GM18873 (cell line): Measurements from ENCODE around the gene RAI1.
A peak's percentile ranks its signal among the peaks of the same experiment; 100 is the strongest.
"Not testable (repeated sequence)": the region's sequence is repeated elsewhere in the genome, so short reads cannot be mapped to it uniquely, and the experiment has no call there.

Source experiments
- ATAC-seq: cut with Tn5 transposase; IDR thresholded peaks from one replicate; pipeline ENCODE4 v1.9.1; 2021; ENCODE audit warnings: mild to moderate bottlenecking, moderate library complexity, moderate number of reproducible peaks; ENCODE audit not compliant: unreplicated experiment, low FRiP score

RAI1 gene

GRCh38 chr17:17663160-17664063 is 17.8 kb upstream of the RAI1 start:
- peak; percentile 68 for ATAC-seq

DNA sequence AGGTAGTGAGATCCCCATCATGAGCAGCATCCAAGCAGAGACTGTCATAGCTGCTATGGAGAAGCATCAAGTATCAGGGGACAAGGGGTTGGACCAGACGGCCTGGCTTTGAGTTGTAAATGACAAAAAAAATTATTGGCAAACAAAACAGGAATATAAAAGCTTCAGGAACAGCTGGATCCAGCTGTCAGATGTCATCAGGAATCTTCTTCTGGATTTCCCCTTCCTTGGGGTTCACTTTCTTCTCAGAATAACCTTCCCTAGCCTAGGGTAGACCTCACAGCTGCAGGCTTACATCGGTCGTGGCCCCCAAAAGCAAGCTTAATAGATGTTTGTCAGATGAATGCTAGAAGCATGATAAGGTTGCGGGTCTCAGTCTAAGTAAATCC is 17.2 kb upstream of the RAI1 start:
- ATAC-seq, result no peak

DNA sequence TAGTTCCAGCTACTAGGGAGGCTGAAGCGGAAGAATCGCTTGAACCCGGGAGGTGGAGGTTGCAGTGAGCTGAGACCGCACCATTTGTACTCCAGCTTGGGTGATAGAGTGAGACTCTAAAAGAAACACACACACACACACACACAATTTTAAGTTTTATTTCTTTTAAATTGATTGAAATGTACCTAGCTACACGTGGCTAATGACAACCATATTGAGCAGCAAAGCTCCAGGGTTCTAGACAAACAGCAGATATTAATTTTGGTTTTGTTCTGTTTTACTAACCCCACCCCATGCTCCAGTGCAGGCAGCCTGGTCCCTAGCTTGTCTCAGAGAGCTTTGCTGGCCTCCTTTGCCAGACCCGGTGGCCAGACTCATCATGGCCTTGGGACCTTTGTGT is 16.0 kb upstream of the RAI1 start:
- ATAC-seq, result no peak

- ATAC-seq, result no peak
These were observed 15.0 kb upstream of the RAI1 start for GRCh38 chr17:17666111-17666714.

DNA sequence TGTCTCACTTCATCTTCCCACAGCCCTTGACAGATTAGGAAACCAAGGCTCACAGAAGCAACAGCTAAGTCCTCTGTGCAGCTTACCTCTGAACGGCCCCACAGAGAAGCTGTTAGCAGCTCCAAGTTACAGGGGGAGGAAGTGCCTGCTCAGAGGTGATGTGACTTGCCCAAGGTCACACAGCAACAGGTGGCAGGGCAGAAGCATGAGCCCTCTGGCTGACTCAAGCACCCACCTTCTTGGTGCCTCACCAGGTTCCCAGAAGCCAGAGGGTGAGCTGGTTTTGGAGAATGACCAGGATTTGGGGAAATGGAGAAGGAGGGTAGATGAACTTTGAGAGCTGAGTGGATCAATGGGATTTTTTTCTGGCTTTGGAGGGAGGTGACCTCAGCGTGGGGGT is 14.0 kb upstream of the RAI1 start:
- ATAC-seq, result no peak

DNA sequence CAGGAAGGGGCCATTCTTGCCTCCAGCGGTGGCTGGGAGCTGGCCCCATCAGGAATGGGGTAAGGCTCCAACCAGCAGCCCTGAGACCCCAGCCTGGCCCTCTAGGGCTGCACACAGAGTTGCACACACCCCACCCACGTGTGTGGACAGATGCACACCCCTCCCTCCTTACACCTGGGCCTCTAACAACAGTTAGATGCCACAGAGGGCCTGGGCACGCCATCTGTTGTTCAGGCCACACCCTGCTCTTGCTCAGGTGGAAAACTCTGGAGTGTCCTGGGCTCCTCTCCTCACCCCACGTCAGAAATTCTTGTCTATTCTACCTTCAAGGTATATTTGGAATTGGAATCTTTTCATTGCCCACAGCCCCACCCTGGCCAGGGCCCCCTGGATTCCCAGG is 13.3 kb upstream of the RAI1 start:
- ATAC-seq, result no peak

DNA sequence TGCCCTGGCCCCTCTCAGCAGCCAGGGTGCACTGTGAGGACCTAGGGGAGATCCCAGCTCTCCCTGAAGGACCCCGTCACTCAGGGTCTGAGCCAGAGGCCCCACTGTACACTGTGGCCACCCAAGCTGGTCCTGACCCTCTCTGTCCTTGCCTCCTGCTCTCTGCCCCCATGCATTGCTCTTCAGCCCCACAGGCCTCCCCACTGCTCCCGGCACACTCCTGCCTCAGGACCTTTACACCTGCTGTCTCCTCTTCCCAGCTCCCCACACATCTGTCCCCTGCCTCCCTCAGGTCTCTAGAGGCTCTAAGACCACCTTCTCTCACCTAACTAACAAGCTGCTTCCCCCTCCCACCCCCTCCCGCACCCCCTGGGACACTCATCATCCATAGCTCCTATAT is 12.9 kb upstream of the RAI1 start:
- no peak for ATAC-seq

DNA sequence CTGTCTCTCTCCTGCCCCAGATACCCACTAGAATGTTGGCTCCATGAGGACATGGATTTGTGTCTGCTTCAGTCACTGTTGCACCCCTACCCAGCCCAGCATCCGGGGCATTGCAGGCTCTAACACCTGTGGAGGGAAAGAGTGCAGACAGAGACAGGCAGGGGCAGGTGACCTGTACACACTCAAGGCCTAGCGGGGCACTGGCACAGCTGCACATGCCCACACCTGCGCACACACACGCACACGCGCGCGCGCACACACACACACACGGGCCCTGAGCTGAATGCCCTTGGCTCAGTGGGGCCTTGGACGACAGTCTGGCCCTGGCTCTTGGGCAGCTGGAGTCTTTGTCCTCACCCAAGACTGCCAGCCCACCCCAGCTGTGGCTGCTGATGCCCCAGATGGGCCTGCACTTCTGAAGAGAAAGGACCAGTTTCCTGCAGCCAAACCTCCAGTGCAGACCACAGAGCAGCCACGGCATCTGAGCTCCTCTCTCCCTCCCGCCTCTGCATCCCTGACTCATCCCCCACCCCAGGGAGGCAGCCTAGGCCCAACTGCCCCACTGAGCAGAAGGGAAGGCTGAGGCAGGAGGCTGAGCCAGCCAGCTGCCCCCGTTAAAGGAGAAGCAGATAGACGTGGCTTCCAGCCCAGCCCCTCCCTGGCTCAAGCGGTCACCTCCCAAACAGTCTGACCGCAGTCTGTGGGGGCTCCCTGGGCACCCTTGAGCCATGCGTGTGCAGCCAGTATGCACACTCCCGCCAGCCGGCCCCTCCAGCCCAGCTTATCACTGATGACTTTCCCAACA is 12.3 kb upstream of the RAI1 start:
- ATAC-seq, result no peak

GRCh38 chr17:17669580-17670235 is 11.6 kb upstream of the RAI1 start:
- ATAC-seq, result no peak

- ATAC-seq, result no peak
These were observed 10.5 kb upstream of the RAI1 start for GRCh38 chr17:17670701-17671305.

DNA sequence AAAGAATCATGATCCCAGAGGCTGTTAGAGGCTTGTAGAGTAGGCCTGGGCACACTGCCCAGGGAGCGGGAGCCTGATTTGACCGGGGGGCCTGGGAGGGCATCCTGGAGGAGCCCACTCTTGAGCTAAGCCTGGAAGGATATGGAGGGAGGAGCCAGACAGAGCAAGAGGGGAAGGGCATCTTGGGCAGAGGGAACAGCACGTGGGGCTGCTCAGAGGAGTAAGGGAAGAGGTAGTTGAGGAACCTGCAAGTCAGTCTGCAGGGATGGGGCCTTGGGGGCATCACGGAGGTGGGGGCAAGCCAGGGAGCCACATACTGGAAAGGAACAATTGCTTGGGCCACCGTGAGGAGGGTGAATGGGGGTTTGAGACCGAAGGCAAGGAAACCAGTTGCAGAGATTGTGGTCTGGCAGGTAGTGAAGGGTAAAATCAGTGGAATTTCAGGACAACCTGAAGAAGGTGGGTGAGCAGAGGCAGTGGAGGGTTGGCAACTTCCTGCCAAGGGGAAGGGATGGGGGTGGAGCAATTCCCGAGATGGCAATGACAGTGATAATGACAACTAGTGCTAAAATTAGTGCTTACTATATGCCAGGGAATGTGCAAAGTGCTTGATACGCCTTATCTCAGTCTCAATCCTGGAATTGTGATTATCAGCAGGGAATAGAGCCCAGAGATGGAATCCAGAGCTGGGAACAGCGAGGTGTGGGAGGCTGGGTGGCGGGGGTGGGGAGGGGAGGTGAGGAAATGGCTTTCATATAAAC is 9.7 kb upstream of the RAI1 start:
- ATAC-seq, result no peak

GRCh38 chr17:17672453-17673368 is 8.5 kb upstream of the RAI1 start:
- ATAC-seq, result no peak

GRCh38 chr17:17675416-17675815 is 5.8 kb upstream of the RAI1 start:
- no peak for ATAC-seq

GRCh38 chr17:17675925-17676534 is 5.2 kb upstream of the RAI1 start:
- no peak for ATAC-seq

GRCh38 chr17:17676752-17677151 is 4.5 kb upstream of the RAI1 start:
- ATAC-seq, result no peak

DNA sequence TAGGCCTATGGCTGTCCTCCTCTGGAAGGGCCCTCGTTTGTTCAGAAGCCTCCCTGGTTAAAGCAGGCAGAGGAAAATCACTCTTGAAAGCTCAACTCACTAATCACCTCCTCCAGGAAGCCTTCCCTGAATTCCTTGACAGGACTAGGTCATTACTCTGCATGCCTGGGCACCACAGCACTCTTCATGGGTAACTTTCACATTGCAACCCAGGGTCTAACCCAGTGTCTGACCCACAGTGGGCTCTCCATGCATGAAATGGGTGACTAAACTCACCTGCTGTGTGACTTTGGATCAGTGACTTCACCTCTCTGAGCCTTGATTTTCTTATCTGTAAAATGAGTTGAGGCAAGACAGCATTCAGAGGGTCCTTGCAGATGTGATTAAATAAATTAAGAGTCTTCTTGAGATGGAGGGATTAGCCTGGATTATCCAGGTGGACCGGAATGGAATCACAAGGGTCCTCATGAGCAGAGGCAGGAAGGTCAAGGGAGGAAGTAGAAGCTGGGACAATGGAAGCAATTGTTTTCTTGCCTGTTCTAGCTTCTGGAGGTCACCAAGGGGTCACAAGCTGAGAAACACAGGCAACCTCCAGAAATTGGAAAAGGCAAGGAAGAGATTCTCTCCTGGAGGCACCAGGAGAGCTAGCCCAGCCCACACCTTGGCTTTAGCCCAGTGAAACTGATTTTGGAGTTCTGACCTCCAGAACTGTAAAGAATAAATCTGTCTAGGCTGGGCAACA is 3.8 kb upstream of the RAI1 start:
- no peak for ATAC-seq

DNA sequence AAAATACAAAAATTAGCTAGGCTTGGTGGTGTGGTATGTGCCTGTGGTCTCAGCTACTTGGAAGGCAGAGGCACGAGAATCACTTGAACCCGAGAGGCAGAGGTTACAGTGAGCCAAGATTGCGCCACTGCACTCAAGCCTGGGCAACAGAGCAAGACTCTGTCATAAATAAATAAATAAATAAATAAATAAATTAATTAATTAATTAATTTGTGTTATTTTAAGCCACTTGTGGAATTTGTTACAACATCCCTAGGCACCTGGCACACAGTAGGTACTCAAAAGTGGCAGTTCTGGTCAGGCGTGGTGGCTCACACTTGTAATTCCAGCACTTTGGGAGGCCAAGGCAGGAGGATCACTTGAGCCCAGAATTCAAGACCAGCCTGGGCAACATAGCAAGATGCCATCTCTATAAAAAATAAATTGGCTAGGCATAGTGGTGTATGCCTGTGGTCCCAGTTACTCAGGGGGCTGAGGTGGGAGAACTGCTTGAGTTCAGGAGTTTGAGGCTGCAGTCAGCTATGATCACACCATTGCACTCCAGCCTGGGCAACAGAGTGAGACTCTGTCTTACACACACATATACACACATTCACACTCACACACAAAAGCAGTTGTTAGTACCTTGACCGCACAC is 3.1 kb upstream of the RAI1 start:
- not testable (repeated sequence) for ATAC-seq
